Glomerular visceral epithelial cell (primary cell): Measurements from ENCODE around the gene CACNA1C.

Experiments used
- DNase-seq: peaks from one replicate; pipeline ENCODE4 v3.0.0-alpha.2; 2016; ENCODE audit errors: extremely low spot score

CACNA1C gene

DNA sequence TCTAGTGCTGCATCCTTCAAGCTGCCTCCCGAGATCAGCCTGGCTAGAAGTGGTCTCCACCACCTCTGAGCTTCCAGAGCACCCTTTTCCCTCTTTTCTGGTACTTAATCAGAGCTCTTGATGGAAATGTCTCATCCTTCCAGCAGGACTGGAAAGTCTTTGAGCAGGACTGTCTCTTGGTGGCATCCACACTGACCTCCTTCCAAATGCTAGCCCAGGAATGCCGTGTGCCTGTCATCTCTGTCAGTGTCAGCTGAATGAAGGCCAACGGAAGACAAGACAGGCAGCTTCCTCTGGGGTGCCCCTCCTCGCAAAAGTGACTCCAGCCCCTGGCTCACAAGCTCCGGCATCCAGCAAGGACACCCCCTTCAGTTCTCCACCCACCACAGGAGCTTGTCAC is 570.7 kb downstream of the CACNA1C start:
- DNase-seq: no peak

GRCh38 chr12:2624543-2625288 is 571.9 kb downstream of the CACNA1C start:
- DNase-seq: no peak

- DNase-seq: no peak
Observed at GRCh38 chr12:2625289-2625612, 572.5 kb downstream of the CACNA1C start.

- DNase-seq: no peak
Observed at GRCh38 chr12:2627076-2627834, 574.5 kb downstream of the CACNA1C start.

GRCh38 chr12:2627835-2628191 is 575.0 kb downstream of the CACNA1C start:
- DNase-seq: no peak

- DNase-seq: no peak
Observed at GRCh38 chr12:2628401-2628800, 575.6 kb downstream of the CACNA1C start.

- no peak for DNase-seq
Observed at GRCh38 chr12:2629051-2629450, 576.3 kb downstream of the CACNA1C start.

DNA sequence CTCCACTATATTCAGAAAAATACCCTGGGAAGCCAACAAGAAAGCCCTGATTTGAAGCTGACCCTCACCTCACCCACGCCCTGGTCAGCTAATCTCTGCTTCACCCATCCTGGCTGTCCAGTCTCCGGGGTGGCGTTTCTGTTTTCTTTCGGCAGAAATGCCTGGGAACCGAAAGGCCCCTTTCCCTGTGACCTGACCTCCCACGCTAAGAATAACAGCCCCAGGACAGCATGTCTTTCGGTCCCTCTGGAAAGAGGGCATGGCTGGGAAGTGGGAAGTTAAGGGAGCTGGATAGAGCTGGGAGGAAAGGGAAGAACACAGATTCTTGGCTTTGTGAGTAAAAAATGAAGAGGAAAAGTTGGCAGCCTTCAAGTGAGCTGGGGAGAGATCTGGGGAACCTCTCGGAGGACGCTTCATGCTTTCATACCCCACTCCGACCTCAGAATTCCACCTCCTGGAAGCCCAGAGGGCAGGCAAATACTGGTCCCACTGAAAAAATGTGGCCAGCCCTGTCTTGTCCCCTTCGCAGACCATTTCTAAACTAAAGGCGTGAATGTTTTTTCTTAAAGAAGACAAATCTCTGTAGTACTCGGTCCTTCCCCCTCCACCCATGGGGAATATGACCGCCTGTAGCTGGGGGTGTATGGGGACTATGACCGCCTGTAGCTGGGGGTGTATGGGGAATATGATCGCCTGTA is 579.0 kb downstream of the CACNA1C start:
- DNase-seq: no peak

GRCh38 chr12:2633176-2633824 is 580.5 kb downstream of the CACNA1C start:
- DNase-seq: no peak

DNA sequence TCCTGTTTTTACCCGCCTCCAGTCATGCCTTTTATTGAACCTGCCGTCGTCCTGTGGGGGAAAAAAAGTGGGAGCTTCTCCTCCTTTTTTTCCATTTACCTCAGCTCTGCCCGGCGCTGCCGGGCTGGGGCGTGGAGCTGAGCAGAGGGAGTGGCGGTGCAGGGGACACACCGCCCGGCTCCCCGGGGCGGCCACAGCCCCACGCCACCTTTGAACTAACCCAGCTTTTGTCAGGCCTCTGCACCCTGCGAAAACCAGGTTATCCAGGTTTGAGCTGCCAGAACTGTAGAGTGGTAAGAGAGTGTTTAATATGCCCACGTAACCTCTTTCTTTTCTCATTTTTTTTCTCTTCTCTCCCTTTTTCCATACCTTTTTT is 581.0 kb downstream of the CACNA1C start:
- DNase-seq: no peak

DNA sequence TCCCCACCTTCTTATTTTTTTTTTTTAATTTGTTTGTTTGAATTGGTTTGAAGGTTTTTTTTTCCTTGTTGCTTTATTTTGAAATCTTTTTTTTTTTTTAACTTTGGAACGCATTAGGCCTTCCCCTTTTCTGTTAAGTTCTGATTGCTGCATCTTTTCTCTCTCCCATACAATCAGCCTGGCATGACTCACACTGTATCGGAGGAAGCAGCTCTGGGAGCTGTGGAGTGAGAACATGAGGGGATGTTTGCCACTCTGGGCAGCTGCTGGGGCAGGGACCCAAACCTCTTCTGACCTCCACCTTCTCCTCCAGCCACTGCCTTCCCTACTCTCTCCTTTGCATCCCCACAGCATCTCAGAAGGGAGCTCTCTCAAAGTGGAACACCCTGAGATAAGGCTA is 581.7 kb downstream of the CACNA1C start:
- DNase-seq: no peak

DNA sequence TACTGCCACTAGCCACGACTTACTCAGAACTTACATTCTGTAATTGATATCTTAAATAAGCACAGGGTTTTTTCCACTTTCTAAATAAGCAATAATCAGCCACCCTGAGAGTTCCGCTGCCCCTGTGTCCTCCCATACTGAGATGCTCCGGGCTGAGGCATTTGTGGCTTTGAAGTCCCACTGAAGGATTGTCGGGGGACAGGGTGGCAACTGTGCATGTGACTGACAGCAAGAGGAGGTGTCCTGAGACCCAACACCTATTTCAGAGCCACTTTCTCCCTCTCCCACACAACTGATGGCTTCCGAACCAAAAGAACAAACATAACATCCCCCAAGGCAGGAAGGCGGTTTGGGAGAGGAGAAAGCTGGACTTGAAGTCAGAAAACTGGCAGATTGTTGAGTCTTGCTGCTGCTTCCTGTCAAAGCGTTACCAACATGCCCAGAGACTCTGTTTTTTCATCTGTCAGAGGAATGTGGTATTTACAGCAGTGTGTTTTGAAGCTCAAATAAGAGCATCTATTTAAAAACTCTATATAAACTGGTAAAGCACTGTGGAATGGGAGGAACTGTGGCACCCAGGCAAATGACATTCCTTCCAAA is 584.1 kb downstream of the CACNA1C start:
- DNase-seq: no peak

DNA sequence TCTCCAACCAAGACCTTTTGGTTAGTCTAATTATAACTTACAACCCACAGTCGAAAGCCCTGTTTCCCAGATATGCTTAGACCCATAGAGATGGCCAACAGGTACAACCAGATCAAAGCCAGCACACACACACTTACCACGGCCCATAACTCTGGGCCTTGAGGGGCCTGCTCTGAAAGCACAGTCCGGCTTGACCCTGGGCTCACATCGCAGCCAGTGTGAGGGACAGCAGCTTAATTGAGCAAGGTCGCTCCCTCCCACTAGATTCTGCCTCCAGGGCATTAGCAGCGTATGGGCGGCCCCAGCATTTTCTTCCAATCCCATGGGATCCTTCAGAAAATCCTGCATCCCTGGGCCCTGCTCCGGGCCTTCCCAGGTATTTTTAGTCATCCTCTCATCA is 584.6 kb downstream of the CACNA1C start:
- no peak for DNase-seq

DNA sequence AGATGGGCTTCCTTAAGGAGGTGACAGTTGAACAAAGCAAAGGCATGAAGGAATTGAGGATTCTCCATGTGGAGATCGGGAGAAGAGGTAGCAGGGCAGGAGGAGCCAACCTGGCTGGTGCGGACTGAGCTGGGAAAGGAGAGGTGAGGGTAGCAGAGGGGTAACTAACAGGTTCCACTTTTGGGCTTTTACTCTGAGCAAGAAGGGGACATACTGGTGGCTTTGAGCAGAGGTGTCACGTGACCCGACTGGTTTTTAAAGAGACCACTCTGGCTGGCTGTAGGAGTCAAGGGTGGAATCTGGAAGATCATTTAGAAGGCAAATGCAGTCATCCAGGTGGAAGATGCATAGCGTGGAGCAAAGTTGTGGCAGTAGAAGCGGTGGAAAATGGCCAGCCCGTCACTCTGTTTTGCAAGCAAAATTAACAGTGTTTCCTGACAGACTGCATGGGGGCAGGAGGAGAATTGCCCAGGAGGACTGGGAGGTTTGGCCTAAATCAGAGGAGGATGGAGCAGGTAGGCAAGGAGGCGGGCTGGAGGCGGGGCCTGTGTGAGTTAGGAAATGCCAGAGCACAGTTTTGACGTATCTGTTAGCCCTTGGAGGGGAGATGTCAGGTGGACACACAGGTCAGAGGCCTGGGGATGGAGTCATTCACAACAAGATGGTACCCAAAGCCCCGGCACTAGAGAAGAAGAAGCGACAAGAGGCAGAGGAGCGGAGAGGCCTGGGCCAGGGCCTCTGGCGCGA is 585.7 kb downstream of the CACNA1C start:
- DNase-seq: no peak

DNA sequence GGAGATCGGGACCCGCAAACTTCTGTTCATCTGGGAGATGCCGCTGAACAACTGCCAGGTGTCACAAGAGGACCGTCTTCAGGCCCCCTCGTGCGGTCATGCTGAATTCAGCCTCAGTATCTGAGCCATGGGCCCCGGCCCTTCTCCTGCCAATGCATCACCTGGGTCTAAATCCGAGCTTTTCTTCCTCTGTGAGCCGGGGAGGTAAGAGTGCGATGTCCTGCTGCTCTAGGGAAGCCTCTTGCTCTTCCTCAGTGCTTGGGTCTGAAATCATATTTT is 586.2 kb downstream of the CACNA1C start:
- no peak for DNase-seq

GRCh38 chr12:2640281-2640680 is 587.5 kb downstream of the CACNA1C start:
- no peak for DNase-seq

DNA sequence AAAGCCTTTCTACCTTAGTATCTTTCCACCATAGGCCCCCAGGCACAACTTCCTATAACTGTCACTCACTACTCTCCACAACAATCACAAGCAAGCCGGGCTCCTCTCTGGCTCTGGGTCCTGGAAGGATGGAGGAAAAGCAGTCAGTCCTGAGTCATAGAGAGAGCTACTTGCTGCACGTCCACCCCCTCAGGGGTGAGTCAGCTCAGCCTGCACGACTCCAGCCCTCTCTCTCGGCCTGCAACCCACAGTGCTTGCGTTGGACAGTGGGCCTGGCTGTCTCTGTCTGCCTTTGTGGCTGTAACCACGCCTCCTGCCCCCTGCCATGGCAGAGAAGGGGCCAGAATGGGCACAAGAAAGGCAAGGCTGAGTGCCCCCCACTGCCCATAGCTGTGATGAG is 587.9 kb downstream of the CACNA1C start:
- peak; percentile 80 for DNase-seq

- DNase-seq: no peak
Observed at GRCh38 chr12:2641207-2641606, 588.4 kb downstream of the CACNA1C start.

DNA sequence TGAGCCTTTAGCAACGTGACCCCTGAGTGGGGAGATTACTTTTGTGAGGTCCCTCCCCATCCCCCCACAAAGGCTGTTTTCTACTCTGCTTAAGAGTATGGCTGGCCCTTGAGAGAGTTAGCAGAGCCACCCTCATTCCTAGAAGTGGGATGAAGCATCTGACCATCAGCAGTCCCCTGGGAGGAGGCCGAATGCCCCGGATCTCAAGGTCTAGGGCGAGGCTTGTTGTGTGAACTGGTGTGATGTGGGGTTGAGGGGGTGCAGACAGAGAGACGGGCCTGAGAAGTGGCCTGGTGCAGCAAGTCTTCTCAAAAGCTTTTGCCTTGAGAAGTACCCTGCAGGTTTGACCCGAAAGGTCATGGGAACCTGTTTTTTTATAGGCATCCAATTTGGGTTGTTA is 589.0 kb downstream of the CACNA1C start:
- no peak for DNase-seq

DNA sequence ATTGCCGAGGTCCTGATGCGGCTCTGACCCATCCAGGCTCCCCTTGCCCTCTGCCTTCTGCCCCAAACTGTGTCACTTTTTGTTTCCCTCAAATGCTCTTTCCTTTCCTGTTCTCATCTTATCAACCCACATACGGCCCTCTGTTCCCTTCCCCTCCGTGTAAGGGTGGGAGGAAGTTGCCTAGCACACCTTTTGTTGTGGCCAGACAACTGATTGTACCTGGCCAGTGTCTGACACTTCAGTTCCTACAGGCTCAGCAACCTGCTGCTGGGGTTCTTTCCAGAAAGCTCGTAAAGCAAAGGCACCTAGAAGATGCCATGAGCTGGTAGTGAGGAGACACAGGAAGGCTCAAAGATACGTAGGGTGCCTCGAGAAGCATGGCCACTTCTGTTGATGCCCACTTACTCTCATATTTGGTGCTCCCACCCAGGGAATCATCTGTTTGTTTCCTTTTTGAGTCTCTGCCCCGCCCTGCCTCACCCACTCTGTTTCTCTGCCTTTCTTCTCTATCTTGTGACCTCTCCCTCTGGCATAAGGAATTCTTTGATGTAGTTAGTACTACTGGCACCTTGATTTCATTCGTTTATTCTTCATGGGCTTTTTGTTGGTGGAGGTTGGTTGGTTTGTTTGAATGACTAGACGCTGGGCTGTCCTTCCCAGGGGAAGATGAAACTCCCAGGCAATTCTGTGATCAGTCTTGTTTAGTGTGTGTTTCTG is 589.5 kb downstream of the CACNA1C start:
- DNase-seq: no peak

DNA sequence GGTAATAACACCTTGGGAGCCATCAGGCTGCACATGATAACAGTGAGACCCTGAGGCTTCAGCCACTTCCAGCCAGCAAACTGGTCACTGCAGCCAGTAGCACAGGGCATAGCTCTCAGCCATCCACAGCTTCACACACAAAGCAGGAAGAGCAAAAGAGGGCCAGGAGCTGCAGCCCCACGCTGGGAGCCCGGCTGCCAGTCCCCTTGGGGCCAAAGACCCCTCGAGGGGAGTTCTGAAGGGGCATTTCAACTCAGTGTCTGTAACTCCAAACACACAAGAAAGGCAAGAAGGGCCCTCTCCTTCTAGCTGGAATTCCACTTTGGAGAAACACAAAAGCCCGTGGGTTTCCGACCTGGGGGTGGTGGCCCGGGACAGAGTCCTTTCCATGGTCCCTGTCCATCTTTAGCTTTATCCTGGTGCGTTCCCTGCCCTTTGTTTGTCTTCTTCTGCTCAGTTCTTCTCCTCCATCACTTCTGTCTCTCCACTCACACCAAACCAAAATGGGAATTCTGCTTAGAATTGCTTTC is 590.2 kb downstream of the CACNA1C start:
- no peak for DNase-seq
